GM23338 (cell line): ENCODE data around the gene SNW1. TPM values are rescaled to one million over a fixed set of nuclear protein-coding genes. Genes with fewer than 3 reads are reported as not detected.
"Not testable (repeated sequence)": the region's sequence is repeated elsewhere in the genome, so short reads cannot be mapped to it uniquely, and the experiment has no call there.

ENCODE experiments used
- ATAC-seq: fragments of 200-7000 bp; cut with Tn5 transposase; 3 replicates; pipeline ENCODE4 v1.9.1; 2020
- DNase-seq: peaks from one replicate; pipeline ENCODE4 v3.0.0-alpha.2; 2015; ENCODE audit warnings: low spot score
- H2AFZ ChIP-seq: fragments of 200-600 bp; sonication (generic); 2 replicates; pipeline ENCODE4 v1.8.0; 2016; ENCODE audit warnings: antibody characterized with exemption, mild to moderate bottlenecking, moderate library complexity
- H3F3A ChIP-seq: fragments of 200-600 bp; sonication (generic); replicated peaks from 2 replicates; pipeline ENCODE4 v1.8.0; 2017; ENCODE audit warnings: antibody characterized with exemption, mixed run types, low read depth
- H3K27ac ChIP-seq: fragments of 200-600 bp; sonication (generic); 2 replicates; pipeline ENCODE4 v1.6.1; 2016; ENCODE audit warnings: low read depth
- H3K27me3 ChIP-seq: fragments of 200-600 bp; sonication (generic); 2 replicates; pipeline ENCODE4 v1.8.0; 2016; ENCODE audit warnings: mild to moderate bottlenecking, mixed run types, moderate library complexity; ENCODE audit not compliant: insufficient read depth
- H3K36me3 ChIP-seq: fragments of 200-600 bp; sonication (generic); 2 replicates; pipeline ENCODE4 v1.8.0; 2016; ENCODE audit warnings: mild to moderate bottlenecking; ENCODE audit not compliant: insufficient read depth
- H3K4me1 ChIP-seq: fragments of 200-600 bp; sonication (generic); 2 replicates; pipeline ENCODE4 v1.8.0; 2016; ENCODE audit warnings: mild to moderate bottlenecking, moderate library complexity; ENCODE audit not compliant: insufficient read depth
- H3K4me2 ChIP-seq: fragments of 200-600 bp; sonication (generic); 2 replicates; pipeline ENCODE4 v1.7.1; 2017; ENCODE audit warnings: mixed run types
- H3K4me3 ChIP-seq: fragments of 200-600 bp; sonication (generic); 2 replicates; pipeline ENCODE4 v1.6.1; 2016; ENCODE audit warnings: mixed run types
- H3K79me2 ChIP-seq: fragments of 200-600 bp; sonication (generic); replicated peaks from 2 replicates; pipeline ENCODE4 v1.8.0; 2017; ENCODE audit warnings: mild to moderate bottlenecking; ENCODE audit not compliant: insufficient read depth
- H3K9me2 ChIP-seq: fragments of 200-600 bp; sonication (generic); 2 replicates; pipeline ENCODE4 v1.8.0; 2017; ENCODE audit not compliant: insufficient read depth
- H4K20me1 ChIP-seq: fragments of 200-600 bp; sonication (generic); replicated peaks from 2 replicates; pipeline ENCODE4 v1.8.0; 2017; ENCODE audit warnings: mild to moderate bottlenecking; ENCODE audit not compliant: insufficient read depth
- H3K27ac Mint-ChIP-seq: 2 replicates; pipeline ENCODE4 v1.8.0; 2020; ENCODE audit warnings: inconsistent platforms, mild to moderate bottlenecking, moderate library complexity, mixed read lengths
- H3K27me3 Mint-ChIP-seq: 3 replicates; pipeline ENCODE4 v1.8.0; 2022; ENCODE audit warnings: low read depth, mild to moderate bottlenecking, moderate library complexity, mixed read lengths, inconsistent platforms; ENCODE audit not compliant: insufficient read depth, poor library complexity
- H3K36me3 Mint-ChIP-seq: 3 replicates; pipeline ENCODE4 v1.8.0; 2021; ENCODE audit warnings: low read depth, mild to moderate bottlenecking, inconsistent platforms, moderate library complexity, mixed read lengths
- H3K4me1 Mint-ChIP-seq: 3 replicates; pipeline ENCODE4 v1.8.0; 2020; ENCODE audit warnings: mild to moderate bottlenecking, inconsistent platforms, mixed read lengths
- H3K4me3 Mint-ChIP-seq: 3 replicates; pipeline ENCODE4 v1.8.0; 2021; ENCODE audit warnings: moderate library complexity, mild to moderate bottlenecking, inconsistent platforms, mixed read lengths
- H3K9me3 Mint-ChIP-seq: 3 replicates; pipeline ENCODE4 v1.8.0; 2020; ENCODE audit warnings: moderate library complexity, mild to moderate bottlenecking, inconsistent platforms, mixed read lengths
- ETS1 ChIP-seq: IDR thresholded peaks from 2 replicates; pipeline ENCODE4 v1.6.1; 2016; ENCODE audit warnings: antibody characterized with exemption
- EZH2phosphoT487 ChIP-seq: fragments of 200-600 bp; sonication (generic); IDR thresholded peaks from one replicate; pipeline ENCODE4 v1.8.1; 2018; ENCODE audit warnings: antibody characterized with exemption; ENCODE audit not compliant: unreplicated experiment
- NANOG ChIP-seq: IDR thresholded peaks from 2 replicates; pipeline ENCODE4 v1.6.1; 2016; ENCODE audit warnings: antibody characterized with exemption, borderline replicate concordance
- POLR2AphosphoS5 ChIP-seq: IDR thresholded peaks from 2 replicates; pipeline ENCODE4 v1.6.1; 2016; ENCODE audit warnings: antibody characterized with exemption, low read depth
- polyA plus RNA-seq: library from polyadenylated mRNA; unstranded; fragments of >200 nt; fragmentation: Nextera tagmentation; extraction: Ambion mirVana; gene quantifications from 2 replicates; pipeline ENCODE4 v1.2.1, GENCODE V29; 2016
- total RNA-seq: library from RNA; depleted of rRNA; stranded (reverse); fragments of >200 nt; shearing (Covaris generic); gene quantifications from 2 replicates; pipeline ENCODE4 v1.2.3, GENCODE V29; 2014

SNW1 gene
- total and polyA plus RNA-seq, 2 experiments from 2014 or later = 60.5 to 129 TPM

DNA sequence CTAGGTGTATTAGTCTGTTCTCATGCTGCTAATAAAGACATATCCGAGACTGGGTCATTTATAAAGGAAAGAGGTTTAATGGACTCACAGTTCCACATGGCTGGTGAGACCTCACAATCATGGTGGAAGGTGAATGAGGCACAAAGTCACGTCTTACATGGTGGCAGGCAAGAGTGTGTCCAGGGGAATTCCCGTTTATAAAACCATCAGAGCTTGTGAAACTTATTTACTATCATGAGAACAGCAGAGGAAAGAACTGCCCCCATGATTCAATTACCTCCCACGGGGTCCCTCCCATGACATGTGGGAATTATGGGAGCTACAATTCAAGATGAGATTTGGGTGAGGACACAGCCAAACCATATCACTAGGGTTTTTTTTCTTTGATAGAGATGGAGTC, 13.0 kb upstream of the SNW1 start:
- H3K4me2 ChIP-seq, H3K36me3 Mint-ChIP-seq, H3K4me1 ChIP-seq, H3F3A ChIP-seq, H3K27ac ChIP-seq, H3K9me2 ChIP-seq, H3K27ac Mint-ChIP-seq, DNase-seq, ATAC-seq, H4K20me1 ChIP-seq, H3K9me3 Mint-ChIP-seq, H3K79me2 ChIP-seq, H2AFZ ChIP-seq, H3K36me3 ChIP-seq, H3K27me3 Mint-ChIP-seq, H3K4me3 ChIP-seq, H3K27me3 ChIP-seq, H3K4me3 Mint-ChIP-seq, H3K4me1 Mint-ChIP-seq: not testable (repeated sequence)

DNA sequence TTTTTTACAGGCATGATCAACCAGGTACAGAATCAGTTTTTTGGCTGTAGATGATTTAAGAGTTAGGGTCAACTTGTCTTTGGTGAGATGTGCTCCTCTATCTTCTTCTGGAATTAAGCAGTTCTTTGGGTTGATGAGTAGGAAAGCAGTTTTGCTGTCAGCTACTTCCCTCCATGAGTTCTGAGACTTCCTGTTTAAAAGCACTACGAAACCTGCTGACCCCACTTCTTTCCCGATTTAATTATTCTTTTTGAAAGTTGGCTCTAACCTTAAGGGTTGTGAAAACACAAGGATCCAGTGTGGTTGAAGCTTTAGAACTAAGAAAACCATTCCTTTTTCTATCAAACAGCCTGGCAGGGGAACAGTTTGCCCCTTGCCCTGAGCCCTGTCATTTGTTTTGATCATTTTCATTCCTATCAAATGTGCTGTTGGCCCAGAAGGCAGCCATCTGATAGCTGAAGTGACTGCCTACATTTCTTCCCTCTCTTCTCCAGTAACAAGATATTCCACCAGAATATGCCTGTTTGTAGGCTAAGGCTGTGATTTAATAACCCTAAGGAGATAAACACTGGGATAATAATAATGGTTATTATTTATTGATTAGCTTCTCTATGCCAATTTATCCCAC, 7.6 kb upstream of the SNW1 start:
- H3K27me3 ChIP-seq, H3K27ac ChIP-seq, H3K4me3 Mint-ChIP-seq, H3K4me1 ChIP-seq, H4K20me1 ChIP-seq, H3K36me3 ChIP-seq, H3F3A ChIP-seq, DNase-seq, H3K79me2 ChIP-seq, H3K36me3 Mint-ChIP-seq, H3K27ac Mint-ChIP-seq, ATAC-seq, H3K4me1 Mint-ChIP-seq, H3K27me3 Mint-ChIP-seq, H3K9me3 Mint-ChIP-seq, H3K4me2 ChIP-seq, H3K9me2 ChIP-seq, H3K4me3 ChIP-seq: not testable (repeated sequence)
- 0 out of 2 replicates have a peak overlapping the region, but pooled peaks have one; percentile 69 for H2AFZ ChIP-seq

DNA sequence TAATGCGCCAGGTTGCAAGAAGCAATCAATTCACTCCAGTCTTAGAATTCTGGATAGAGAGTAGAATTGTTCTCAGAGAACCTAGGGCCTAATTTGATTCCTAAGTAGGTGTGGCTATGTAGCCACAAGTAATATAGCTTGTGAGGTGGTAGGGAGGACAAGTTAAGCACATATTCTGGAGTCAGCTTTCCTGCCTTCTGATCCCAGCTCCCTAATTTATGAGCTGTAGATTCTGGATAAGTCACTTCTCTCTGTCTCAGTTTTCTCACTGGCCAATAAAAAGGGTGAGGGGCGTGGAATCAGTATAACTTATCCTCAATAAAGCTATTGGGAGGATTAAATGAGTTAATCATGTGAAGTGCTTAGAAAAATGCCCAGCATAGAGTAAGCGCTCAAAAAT, 3.0 kb upstream of the SNW1 start:
- TF ChIP-seq NANOG (no peak), ETS1 (no peak), POLR2AphosphoS5 (peak; percentile 43; the same call in 1 of the 2 replicates), EZH2phosphoT487 (no peak)

More for the DNA sequence above, 3.0 kb upstream of the SNW1 start:
- peaks cover 2% of the 10 kb centered on the region; the same call in 1 of the 2 replicates for H3F3A ChIP-seq
- no peaks in the 10 kb centered on the region for H3K9me2 ChIP-seq
- no peak for ATAC-seq
- no peak overlapping the region for H2AFZ ChIP-seq
- no peak overlapping the region for H3K4me3 ChIP-seq
- H3K27me3 ChIP-seq = no peaks in the 10 kb centered on the region
- no peak overlapping the region for H3K4me2 ChIP-seq
- no peaks in the 10 kb centered on the region; the same call in 2 of the 3 replicates for H3K36me3 Mint-ChIP-seq
- H3K9me3 Mint-ChIP-seq = no peaks in the 10 kb centered on the region
- H3K27ac ChIP-seq = no peak overlapping the region
- peaks cover 7% of the 10 kb centered on the region for H3K27me3 Mint-ChIP-seq
- peaks cover 20% of the 10 kb centered on the region for H3K4me1 ChIP-seq
- H3K36me3 ChIP-seq = no peaks in the 10 kb centered on the region
- DNase-seq = no peak
- peaks cover 5% of the 10 kb centered on the region for H4K20me1 ChIP-seq
- no peak overlapping the region for H3K4me3 Mint-ChIP-seq
- peaks cover 15% of the 10 kb centered on the region for H3K79me2 ChIP-seq
- peak overlapping the region; percentile 88 for H3K27ac Mint-ChIP-seq
- peaks cover 25% of the 10 kb centered on the region for H3K4me1 Mint-ChIP-seq
